GM11168 (cell line): ENCODE measurements around the gene E2F1.
"Not testable (repeated sequence)": the region's sequence is repeated elsewhere in the genome, so short reads cannot be mapped to it uniquely, and the experiment has no call there.

Experiments
- in situ Hi-C: fragments of 300-500 bp; cut with MboI; formaldehyde crosslinking; loops from one replicate; pipeline ENCODE4 v1.12.0; 2022; ENCODE audit warnings: low sequenced_read_pairs; ENCODE audit not compliant: unreplicated experiment

E2F1 gene

DNA sequence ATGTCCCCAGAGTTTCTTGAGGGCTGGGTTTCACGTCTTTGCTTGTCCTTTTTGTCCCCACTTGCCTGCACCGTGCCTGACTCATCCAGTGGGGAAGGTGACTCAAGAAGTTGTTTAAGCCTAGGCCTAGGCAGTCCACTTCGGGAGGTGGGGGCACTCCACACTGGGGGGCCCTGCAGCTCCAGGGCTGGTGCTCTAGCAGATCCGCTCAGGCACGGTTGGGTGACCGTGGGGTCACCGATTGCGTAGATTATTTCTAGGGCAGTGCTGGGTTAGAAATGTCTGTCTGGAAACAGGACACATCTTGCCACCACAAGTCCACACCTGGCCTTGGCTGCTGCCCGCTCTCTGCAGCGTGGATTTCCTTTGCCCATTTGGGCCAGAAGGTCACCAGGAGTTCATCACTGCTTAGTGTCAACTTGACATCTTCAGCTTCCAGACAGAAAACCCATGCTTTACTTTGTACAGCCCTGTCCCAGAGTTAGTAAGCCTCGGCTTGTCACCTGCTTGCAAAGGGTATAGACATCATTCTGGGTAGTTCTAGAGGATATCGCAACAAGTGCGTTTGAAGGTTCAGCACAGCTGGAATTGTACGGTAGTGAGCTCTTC is 37.7 kb downstream of the E2F1 start:
- in situ Hi-C loops, result no loop called here

DNA sequence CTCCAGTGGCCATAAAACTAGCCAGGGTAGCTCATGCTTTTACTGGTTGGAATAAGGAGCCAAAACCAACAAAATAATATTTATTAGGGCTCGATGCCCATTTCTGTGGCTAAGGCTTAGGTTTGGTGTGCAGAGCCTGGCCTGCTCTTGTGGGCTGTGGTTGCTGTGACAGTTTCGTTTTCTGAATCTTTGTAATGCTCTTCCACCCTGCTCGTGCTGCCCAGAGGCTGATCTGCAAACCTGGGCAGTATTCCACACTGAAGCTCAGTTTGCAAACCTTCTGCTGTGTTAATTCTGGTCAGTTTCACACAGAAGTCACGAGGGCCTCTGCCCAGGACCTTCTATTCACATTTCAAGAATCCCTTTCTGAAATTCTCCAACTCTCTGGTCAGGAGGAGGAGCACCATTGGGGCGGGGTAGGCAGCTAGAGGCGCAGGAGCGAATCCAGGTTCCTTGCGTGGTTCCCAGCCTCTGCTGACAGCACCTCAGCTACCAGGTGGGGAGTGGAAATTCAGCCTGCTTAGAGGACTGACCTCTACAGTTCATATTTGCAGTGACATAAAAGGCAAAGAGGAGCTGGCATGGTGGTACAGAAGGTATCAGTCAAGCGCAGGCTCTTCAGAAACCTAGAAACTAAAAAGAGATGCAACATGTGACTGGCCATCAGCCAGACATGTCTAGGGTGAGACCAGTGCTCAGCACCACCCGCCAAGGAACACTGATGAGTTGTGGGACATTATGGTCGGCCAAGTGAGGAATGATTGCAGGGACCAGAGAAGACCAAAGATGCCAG is 38.4 kb downstream of the E2F1 start:
- in situ Hi-C loops, result no loop called here

DNA sequence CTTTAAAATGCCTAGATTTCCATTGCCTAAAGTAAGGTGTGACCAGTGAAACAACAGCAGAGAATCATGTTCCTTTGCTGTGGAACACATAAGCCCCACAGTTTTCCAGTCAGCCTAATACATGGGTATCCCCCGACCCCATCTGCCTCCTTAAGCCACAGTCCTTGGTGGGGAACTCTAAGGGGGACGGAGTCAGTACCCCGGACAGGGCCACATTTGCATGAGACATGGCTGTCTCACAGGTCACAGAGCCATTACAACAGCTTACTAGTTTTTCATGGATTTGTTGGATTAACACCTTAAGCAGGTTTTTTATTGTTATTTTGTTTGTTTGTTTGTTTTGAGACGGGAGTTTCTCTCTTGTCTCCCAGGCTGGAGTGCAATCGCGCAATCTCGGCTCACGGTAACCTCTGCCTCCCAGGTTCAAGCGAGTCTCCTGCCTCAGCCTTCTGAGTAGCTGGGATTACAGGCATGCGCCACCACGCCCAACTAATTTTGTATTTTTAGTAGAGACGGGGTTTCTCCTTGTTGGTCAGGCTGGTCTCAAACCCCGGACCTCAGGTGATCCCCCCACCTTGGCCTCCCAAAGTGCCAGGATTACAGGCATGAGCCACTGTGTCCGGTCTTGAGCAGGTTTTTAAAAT is 39.1 kb downstream of the E2F1 start:
- in situ Hi-C loops, result not testable (repeated sequence)

DNA sequence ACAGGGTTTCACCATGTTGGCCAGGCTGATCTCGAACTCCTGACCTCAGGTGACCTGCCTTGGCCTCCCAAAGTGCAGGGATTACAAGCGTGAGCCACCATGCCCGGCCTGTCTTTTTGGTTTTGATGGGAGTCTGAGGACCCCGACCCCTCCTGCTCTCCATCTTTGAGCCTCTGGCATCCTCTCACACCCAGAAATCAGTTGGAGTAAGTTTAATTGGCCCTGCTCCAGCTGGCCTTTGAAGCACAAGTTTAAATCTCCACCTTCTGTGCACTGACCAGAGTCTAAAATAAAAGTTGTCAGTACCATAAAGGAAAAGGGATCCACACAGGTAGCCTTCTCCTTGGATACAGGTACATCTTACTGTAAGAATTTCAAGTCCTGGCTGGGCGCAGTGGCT is 40.0 kb downstream of the E2F1 start:
- in situ Hi-C loops, result no loop called here

DNA sequence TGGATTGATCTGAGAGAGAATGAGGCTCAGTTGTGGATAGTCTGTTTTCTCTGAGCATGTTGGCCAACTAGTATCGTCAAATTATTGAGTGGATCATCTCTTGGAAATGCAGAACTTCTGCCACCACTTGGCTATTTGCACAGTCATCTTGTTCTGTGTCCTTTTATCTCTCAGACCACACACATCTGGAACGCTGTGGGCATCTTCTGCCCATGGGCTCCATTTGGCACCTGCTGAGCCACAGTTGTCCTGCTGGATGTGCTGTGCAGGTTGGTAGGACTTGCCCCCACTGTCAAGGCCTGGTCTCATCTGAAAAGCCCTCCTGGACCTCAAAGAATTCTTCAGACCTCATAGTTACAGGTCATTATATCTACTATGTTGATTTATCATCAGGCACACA is 40.8 kb downstream of the E2F1 start:
- in situ Hi-C loops, result no loop called here

DNA sequence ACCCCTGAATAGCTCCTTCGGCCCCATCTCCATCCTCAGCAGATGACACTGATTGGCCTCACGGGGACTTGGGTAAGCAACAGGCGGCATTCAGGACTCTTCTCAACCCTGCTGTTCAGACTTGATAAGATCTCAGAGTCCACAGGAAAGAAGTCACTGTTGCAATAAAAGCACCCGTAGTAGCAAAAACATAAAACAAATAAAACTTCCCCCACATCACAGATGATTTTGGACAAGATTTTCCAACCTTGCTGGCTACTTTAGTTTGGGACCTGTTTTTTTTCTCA is 41.2 kb downstream of the E2F1 start:
- in situ Hi-C loops, result no loop called here

DNA sequence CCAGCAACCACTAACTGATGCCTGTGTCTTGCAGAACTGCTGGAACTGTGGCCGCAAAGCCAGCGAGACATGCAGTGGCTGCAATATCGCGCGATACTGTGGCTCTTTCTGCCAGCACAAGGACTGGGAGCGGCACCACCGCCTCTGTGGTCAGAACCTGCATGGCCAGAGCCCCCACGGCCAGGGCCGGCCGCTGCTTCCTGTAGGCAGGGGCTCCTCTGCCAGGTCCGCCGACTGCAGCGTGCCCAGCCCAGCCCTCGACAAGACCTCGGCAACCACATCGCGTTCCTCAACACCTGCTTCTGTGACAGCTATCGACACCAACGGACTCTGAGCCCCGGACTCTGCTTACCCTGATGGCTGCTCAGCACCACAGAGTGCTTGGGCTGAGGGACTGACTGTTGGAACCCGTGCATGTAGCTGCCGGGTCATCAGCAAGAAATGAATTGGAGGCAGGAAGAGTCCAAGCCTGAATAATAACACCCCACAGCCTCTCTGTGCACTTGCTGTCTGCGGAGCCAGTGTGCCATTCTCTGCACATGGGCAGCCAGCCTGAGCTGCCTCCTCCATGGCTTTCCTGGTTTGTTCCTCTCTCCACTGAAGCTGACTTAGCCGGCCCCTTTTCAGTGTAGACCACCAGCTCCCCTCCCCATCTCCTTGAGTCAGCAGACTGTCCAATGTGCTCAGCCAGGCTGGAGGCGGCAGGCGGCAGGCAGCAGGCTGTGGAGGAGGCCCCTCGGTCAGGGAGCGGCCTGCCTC is 41.7 kb downstream of the E2F1 start:
- in situ Hi-C loops, result no loop called here

DNA sequence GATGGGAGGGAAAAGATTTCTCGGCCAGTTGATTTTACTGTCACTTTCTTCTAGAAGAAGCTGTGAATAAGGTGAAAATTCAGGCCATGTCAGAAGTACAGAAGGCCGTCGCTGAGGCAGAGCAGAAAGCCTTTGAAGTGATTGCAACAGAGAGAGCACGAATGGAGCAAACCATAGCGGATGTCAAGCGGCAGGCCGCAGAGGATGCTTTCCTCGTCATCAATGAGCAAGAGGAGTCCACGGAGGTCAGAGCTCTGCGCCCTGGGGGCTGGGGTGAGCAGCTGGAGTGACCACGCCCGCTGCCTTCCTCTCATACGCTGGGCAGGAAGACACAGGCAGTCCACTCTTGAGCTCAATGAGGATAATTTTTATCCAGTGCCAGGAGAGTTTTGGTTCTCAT is 45.9 kb downstream of the E2F1 start:
- in situ Hi-C loops, result no loop called here

DNA sequence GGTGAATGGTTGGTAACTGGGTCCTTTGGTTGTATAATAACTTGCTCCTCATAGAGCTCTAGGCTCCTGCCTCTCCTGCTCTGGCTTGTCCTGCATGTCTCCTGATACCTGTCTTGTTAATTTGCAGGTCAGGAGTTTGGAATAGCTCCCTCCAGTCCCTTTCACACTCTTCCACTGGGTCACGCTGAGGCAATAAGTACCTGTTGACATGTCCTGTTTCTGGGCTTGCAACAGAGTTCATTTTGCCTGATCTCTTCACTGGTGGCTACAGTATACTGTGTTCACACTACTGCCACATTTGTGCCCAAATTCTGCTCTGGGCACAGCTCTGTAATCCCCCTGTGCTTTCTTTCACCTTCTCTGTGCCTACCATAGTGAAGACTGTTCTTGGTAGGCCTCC is 49.4 kb downstream of the E2F1 start:
- in situ Hi-C loops, result no loop called here

DNA sequence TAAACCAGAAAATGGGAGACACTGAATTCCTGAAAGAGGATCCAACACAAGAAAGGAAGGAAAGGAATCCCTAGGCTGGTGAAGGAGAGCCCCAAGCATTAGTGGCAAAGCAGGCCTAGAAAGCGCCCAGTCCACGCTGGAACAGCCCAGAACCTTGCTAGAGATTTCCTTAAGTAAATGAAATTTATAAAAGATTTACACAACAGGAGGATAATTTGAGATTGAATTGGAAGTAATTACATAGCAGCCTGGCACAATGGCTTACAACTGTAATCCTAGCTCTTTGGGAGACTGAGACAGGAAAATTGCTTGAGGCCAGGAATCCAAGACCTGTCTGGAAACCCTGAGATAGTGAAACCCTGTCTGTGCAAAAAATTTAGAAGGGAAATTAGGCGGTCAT is 50.8 kb downstream of the E2F1 start:
- in situ Hi-C loops, result no loop called here

DNA sequence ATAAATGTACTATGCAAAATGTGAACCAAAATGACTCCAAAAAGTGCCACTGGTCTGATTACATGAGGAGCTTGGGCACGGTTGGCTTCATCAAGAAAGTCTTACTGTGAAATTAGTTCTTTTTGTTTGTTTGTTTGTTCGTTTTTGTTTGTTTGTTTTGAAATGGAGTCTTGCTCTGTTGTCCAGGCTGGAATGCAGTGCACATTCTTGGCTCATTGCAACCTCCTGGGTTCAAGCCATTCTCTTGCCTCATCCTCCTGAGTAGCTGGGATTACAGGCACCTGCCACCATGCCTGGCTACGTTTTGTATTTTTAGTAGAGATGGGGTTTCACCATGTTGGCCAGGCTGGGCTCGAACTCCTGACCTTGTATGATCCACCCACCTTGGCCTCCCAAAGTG is 54.3 kb downstream of the E2F1 start:
- in situ Hi-C loops, result not testable (repeated sequence)

DNA sequence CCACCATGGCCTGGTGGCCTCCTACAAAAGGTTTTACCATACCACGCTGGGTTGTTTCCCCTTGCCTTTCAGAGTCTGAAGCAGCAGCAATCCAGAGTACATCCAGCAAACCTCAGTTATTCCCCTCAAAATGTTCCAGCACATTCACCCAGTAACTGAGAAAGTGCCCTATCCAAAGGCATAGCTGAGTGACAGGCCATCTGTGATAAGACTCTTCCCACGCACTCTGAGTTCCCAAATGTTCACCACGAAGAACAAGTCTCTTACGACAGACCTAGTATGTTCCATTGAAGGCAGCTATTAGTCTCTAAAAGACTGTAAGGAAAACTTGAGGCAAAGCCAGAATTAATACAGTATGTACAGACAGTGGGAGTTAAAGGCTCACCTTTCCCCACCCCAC is 55.7 kb downstream of the E2F1 start:
- in situ Hi-C loops, result no loop called here

DNA sequence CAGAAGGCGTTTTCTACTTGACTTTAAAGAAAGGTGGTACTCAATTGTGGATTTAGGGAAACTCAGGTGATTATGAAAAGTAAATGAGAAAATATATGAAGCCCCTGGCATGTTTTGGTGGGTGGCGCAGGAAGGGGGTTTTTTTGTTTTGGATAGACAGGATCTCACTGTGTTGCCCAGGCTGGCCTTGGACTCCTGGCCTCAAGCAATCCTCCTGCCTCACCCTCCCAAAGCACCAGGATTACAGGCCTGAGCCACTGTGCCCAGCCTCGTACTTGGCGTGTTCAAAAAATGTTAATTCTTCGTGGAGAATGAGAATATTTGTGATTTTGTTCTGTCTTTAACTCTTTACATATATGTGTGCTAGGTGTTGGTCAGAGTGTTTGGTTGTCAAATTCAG is 56.2 kb downstream of the E2F1 start:
- in situ Hi-C loops, result no loop called here

DNA sequence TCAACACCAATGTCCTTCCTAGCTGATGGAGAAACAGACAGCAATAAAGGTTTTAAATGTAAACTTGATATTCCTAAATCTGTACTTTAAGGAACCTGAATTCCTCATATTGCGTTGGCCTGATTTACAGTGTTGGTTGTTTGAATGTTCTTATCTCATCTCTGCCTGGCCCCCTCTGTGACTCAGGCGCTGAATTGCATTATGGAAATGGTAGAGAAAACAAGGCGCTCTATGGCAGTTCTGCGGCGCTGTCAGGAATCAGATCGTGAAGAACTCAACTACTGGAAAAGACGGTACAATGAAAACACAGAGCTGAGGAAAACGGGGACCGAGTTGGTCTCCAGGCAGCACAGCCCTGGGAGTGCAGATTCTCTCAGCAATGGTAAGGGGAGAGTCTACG is 56.7 kb downstream of the E2F1 start:
- in situ Hi-C loops, result no loop called here

DNA sequence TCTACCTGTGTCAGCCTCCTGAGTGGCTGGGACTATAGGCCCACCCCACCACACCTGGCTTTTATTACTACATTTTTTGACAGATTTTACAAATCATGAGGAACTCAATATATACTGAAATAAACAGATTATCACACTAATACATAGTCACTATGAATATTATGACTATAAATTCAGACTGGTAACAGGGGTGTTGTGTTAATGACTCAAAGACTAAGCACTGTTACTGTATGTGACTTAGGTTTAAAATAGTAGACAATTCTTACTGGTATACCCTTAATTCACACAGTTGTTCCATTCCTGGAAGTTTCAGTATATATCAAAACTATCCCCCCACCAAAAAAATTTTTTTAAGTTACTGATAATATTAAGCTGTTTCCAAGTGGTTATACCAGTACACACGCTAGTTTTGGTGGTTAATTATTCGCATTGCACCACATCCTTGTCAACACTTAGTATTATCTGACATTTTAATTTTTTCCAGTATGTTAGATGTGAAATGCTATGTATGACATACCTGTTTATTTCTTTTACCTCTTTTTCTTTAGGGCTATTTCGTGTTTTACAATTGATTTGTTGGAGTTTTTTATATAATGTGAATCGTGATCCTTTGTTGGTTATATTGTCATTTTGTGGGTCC is 58.5 kb downstream of the E2F1 start:
- in situ Hi-C loops, result no loop called here

DNA sequence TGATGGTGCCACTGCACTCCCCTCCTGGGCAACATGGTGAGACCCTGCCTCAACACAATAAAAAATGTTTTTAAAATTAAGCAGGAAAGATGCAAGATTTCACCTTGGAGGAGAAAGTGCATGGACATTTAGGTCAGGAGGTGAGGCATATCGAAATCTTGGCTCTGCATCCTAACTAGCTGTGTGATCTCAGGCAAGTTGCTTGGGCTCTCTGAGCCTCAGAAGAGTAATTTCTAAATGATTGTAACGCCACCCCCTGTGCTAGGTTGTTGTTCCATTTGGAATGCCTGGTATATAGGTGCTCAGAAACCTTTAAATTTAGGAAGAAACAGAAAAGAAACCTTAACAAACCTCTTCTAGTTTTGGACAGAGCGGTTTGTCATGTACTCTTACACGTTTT is 60.0 kb downstream of the E2F1 start:
- in situ Hi-C loops, result no loop called here
